Retinal pigment epithelial cell (primary cell): ENCODE measurements around the gene PRR7.

ENCODE experiments used
- DNase-seq: peaks from one replicate; pipeline ENCODE4 v3.0.0-alpha.2; 2010; ENCODE audit warnings: low read depth
- H3K4me3 ChIP-seq: 2 replicates; pipeline ENCODE4 v1.5.1; 2011; ENCODE audit warnings: mild to moderate bottlenecking, low read length, control low read depth, moderate library complexity
- TF ChIP-seq, protein P1 (sequence below): conservative IDR thresholded peaks from 2 replicates; pipeline ENCODE4 v1.5.1; 2011; ENCODE audit warnings: low read depth, low read length, control low read depth, inconsistent platforms

Gene PRR7

DNA sequence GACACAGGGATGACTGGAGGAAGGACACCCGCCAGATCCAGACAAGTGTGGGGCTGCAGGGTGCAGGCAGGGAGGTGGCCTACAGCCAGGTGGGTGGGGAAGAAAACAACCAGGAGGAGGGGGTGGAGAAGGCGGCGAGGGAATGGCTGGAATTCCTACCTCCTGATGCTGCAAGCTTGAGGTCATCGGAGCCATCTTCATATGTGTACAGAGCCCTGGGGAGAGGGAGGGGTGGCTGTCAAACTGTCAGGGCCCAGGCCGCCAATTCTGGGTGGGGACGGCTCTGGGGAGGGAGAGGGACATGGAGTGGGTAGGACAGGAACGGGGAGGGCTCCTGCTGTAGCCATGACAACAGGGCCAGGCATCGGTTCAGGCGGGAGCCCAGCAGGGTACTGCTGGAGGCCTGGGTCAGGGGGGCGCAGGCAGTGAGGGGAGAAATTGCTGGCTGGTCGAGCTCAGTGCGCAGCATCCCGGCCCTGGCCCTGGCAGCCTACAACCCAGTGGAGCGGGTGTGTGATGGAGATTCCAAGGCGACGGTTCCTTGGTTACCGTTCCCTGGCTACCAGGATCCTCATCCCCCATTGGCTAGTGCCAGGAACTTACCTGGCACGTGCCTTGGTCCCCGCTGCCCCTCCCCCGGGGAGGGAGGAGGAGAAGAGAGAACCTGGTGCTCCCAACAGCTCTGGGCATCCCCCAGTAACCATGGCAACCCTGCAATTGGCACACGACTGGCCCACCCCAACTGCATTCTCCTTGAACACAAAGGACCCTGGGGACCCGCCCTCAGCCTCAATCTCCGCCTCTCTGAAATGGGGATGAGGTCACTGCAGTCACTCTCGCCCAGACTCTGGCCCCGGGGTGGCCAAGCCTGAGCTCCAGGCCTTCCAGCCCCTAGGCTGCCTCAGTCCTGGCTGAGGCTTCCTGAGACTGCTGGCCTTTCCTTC lies 22.3 kb downstream of the PRR7 start:
- no peak for DNase-seq
- TF ChIP-seq, protein P1, sequence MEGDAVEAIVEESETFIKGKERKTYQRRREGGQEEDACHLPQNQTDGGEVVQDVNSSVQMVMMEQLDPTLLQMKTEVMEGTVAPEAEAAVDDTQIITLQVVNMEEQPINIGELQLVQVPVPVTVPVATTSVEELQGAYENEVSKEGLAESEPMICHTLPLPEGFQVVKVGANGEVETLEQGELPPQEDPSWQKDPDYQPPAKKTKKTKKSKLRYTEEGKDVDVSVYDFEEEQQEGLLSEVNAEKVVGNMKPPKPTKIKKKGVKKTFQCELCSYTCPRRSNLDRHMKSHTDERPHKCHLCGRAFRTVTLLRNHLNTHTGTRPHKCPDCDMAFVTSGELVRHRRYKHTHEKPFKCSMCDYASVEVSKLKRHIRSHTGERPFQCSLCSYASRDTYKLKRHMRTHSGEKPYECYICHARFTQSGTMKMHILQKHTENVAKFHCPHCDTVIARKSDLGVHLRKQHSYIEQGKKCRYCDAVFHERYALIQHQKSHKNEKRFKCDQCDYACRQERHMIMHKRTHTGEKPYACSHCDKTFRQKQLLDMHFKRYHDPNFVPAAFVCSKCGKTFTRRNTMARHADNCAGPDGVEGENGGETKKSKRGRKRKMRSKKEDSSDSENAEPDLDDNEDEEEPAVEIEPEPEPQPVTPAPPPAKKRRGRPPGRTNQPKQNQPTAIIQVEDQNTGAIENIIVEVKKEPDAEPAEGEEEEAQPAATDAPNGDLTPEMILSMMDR = no peak
- H3K4me3 ChIP-seq = no peak overlapping the region

- no peak for DNase-seq
- H3K4me3 ChIP-seq = no peak overlapping the region
- TF ChIP-seq, protein P1 = no peak
Measured at GRCh38 chr5:177469750-177470525, 23.3 kb downstream of the PRR7 start.

- TF ChIP-seq, protein P1 = no peak
- DNase-seq = no peak
- H3K4me3 ChIP-seq = peak overlapping the region; percentile 85
Measured at GRCh38 chr5:177470759-177471536, 24.3 kb downstream of the PRR7 start.

DNA sequence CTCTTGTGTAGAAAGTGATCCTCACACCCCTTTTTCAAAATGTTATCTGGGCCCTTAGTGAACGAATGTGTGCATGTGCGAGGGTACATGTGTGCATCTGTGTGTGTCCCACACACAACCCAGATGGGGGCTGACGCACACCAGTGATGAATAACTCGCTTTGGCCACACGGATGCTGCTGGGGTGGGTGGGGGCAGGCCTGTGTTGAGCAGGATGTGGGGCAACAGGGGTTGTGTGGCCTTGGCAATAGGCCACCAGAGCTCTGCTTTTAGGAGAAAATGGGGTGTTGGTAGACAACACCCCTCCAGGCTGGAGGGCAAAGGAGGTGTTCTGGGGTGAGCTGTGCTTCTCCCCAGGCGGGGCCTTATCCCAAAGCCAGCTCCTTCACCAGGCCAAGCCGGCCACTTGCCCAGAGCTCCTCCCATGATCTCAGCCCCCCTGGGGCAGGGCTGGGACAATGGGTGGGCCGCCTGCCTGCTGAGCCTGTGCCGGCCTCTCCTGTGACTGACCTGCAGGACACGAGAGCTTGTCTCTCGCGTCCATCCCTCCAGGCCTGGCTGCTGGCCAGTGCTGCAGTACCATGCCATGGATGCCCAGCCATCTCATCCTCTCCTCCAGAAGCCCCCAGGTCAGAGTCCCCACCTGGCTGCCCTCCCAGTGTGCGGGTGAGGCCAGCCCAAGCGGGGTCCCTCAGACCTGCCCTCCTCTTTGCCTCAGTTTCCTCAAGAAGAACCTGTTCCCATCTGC lies 25.2 kb downstream of the PRR7 start:
- peak overlapping the region; percentile 85 for H3K4me3 ChIP-seq
- no peak for DNase-seq
- TF ChIP-seq, protein P1 = no peak

DNA sequence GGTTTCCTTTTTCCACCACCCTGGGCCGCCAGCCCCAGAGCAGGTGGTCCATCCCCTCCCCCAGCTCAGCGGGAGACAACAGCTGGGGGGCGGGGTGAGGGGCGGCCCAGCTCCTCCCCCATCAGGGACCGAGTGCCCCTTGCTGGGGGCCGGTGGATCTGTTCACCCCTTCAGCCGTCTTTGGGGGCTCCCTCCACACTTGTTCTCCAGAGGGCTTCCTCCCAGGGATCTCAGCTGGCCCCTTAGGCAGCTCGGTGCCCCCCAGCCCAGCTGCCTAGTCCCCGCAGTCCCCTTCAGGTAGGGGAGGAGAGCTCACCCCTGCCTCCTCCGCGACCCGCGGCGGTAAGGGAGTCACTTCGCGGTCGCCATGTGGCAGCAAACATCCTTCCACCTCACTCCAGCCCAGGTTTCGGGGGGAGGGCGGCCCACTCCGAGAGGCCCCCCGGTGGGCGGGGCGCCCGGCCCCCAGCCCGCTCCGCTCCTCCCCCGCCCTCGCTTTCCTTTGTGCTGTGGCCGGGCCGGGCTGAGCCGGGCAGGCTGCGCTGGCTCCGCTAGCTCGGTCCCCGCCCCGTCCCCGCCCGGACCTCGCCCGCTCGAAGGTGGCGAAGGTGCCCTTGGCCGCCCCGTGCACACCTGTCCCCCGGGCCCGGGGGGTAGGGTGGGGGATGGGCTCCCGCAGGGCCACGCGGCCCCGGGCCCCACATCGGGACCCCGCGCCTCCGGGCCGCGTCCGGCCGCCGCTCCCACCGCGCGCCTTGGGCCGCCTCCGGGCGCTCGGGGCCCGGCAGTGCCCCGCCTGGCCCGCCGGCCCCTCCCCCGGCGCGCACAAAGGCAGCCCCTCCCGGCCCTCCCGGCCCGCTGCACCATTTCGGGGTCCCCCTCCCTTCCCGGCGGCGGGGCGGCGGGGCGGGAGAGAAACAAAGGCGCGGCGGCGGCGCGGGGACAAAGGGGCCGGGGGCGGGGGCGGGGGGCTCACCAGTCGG lies 26.1 kb downstream of the PRR7 start:
- no peak for DNase-seq
- H3K4me3 ChIP-seq = peak overlapping the region; percentile 85
- TF ChIP-seq, protein P1 = no peak
